ENCODE data around the gene FAM13A. TPM values are rescaled to one million over a fixed set of nuclear protein-coding genes. Genes with fewer than 3 reads are reported as not detected.

FAM13A gene
- total and polyA plus RNA-seq, 2 of the 13 experiments (the other 11 are each of a cell fraction or from before 2014, with no cell fraction given) = 1.2 to 36.2 TPM

GRCh38 chr4:88823058-88823919 is 233.7 kb downstream of the FAM13A start (continued):
- TF ChIP-seq CSRNP2 (CRISPR knock-in tag; conservative IDR thresholded peaks at IDR 0.05; ENCODE audit: low read depth) = no peak
- TF ChIP-seq RARA (CRISPR knock-in tag; IDR thresholded peaks at IDR 0.05) = peak; percentile 52
- no peak for TF ChIP-seq PITX1 (CRISPR knock-in tag; IDR thresholded peaks at IDR 0.05)
- TF ChIP-seq THAP9 (CRISPR knock-in tag; IDR thresholded peaks at IDR 0.05; ENCODE audit: borderline replicate concordance) = peak; percentile 47; the same call in 1 of the 2 replicates
- TF ChIP-seq DR1 (CRISPR knock-in tag; IDR thresholded peaks at IDR 0.05) = no peak
- peak; percentile 44; the same call in 1 of the 2 replicates for TF ChIP-seq SMYD3 (CRISPR knock-in tag; IDR thresholded peaks at IDR 0.05)
- TF ChIP-seq HES4 (CRISPR knock-in tag; IDR thresholded peaks at IDR 0.05; ENCODE audit: borderline replicate concordance) = no peak
- 0 out of 2 replicates have a peak, but pooled peaks have one; percentile 65 for TF ChIP-seq ZNF33A (CRISPR knock-in tag; IDR thresholded peaks at IDR 0.05; ENCODE audit: borderline replicate concordance)
- no peak for TF ChIP-seq SYNCRIP (IDR thresholded peaks at IDR 0.05; ENCODE audit: insufficient read depth, low read depth, low read length)
- TF ChIP-seq ARID2 (CRISPR knock-in tag; IDR thresholded peaks at IDR 0.05; ENCODE audit: borderline replicate concordance) = no peak
- TF ChIP-seq ZNF251 (CRISPR knock-in tag; IDR thresholded peaks at IDR 0.05) = no peak
- TF ChIP-seq, protein P1, sequence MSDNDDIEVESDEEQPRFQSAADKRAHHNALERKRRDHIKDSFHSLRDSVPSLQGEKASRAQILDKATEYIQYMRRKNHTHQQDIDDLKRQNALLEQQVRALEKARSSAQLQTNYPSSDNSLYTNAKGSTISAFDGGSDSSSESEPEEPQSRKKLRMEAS (IDR thresholded peaks at IDR 0.05) = peak; percentile 37
- TF ChIP-seq ZBTB40 (IDR thresholded peaks at IDR 0.05) = no peak
- TF ChIP-seq ZBTB40 (CRISPR knock-in tag; IDR thresholded peaks at IDR 0.05) = no peak
- TF ChIP-seq ZBTB7A (CRISPR knock-in tag; IDR thresholded peaks at IDR 0.05) = no peak
